Measurements from ENCODE around the gene ACVR1B. TPM values are rescaled to one million over a fixed set of nuclear protein-coding genes. Genes with fewer than 3 reads are reported as not detected.

Gene ACVR1B
- total and polyA plus RNA-seq, 2 of the 8 experiments (the other 6 are each of a cell fraction or from before 2014, with no cell fraction given), result 16.0 to 19.2 TPM

DNA sequence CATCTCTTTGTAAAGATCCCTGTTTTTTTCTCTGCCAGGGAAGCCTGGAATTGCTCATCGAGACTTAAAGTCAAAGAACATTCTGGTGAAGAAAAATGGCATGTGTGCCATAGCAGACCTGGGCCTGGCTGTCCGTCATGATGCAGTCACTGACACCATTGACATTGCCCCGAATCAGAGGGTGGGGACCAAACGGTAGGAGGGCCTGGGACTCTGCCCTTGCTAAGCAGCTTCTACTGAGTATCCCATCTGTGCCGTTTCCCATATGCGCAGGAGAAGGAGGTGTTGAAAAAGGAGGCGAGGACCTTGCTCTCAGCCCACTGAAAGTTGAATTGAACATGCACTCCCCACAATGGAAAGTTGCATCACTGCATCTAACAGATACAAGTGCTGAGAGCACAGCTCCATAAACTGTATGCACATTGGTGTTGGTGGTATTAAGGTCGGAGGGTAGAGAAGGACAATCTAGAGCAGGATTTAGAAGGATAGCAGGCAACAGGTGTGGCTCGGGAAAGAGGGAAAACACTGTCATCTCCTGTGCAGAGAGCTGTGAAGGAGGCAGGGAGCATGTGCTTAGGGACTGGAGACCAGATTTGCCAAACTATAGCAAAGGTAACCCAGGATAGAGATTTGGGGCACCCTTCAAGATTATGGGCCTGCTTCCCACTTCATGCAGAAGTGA lies 33.8 kb downstream of the ACVR1B start (continued):
- TF ChIP-seq SUZ12 (IDR thresholded peaks at IDR 0.05; ENCODE audit: low read length) (no peak), CTCF (IDR thresholded peaks at IDR 0.05; ENCODE audit: control extremely low read depth in 1 of 3, insufficient read depth in 1 of 3, low read depth in 1 of 3, low read length in 3 of 3) (no peak), ZNF274 (IDR thresholded peaks at IDR 0.05; ENCODE audit: borderline replicate concordance, extremely low read depth, low read length) (no peak), MAFK (IDR thresholded peaks at IDR 0.05; ENCODE audit: low read depth, low read length) (no peak), NRF1 (IDR thresholded peaks at IDR 0.05; ENCODE audit: low read depth, low read length) (no peak), BRCA1 (IDR thresholded peaks at IDR 0.05; ENCODE audit: low read depth, low read length) (no peak)
